SW 1271 (cell line): ENCODE results near the gene CD274.
"Not testable (repeated sequence)": the region's sequence is repeated elsewhere in the genome, so short reads cannot be mapped to it uniquely, and the experiment has no call there.

Experiments
- DNase-seq, 2 experiments: peaks; one replicate each; lab custom pipeline; 2025; lab: John Stamatoyannopoulos, UW

CD274 gene

DNA sequence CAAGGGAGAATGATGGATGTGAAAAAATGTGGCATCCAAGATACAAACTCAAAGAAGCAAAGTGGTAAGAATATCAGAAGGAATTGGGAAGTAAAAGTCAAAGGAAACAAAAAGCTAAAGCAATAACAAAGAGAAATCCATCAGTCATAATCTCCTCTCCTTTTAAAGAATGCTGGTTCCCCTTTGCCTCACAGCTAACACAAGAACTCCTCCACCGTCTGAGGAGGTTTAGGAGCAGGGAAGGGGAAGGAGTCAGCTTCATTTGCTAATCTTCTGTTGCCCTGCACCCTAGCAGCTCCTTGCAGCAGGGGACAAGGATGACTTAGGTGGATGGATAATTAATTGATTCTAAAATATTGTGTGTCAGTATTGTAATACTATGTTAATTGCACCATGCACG lies 16.4 kb downstream of the CD274 start:
- no peak for DNase-seq

DNA sequence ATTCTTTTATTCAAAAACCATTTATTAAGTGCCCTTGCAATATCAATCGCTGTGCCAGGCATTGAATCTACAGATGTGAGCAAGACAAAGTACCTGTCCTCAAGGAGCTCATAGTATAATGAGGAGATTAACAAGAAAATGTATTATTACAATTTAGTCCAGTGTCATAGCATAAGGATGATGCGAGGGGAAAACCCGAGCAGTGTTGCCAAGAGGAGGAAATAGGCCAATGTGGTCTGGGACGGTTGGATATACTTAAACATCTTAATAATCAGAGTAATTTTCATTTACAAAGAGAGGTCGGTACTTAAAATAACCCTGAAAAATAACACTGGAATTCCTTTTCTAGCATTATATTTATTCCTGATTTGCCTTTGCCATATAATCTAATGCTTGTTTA lies 18.5 kb downstream of the CD274 start:
- no peak for DNase-seq

DNA sequence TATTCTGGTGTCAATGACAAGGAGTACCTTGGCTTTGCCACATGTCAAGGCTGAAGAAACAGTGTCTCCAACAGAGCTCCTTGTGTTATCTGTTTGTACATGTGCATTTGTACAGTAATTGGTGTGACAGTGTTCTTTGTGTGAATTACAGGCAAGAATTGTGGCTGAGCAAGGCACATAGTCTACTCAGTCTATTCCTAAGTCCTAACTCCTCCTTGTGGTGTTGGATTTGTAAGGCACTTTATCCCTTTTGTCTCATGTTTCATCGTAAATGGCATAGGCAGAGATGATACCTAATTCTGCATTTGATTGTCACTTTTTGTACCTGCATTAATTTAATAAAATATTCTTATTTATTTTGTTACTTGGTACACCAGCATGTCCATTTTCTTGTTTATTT lies 19.8 kb downstream of the CD274 start:
- DNase-seq, result no peak

DNA sequence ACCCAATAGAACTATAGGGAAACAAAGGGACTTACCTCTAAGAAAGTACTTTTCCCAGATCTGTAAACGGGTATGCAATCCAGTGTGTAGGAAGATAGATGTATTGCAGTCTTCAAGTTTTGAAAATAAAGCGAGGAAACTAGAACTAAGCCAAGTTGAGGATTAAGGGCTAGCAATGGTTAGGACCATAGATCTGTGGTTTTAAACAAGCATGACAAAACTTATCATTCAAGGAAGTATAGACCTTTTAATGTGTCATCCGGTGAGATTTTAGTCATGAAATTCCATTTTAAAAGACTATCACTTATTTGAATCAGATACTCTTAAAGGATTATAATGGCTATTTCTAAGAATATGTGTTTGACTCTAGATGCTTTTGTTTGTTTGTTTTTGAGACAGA lies 20.5 kb downstream of the CD274 start:
- DNase-seq, result no peak

DNA sequence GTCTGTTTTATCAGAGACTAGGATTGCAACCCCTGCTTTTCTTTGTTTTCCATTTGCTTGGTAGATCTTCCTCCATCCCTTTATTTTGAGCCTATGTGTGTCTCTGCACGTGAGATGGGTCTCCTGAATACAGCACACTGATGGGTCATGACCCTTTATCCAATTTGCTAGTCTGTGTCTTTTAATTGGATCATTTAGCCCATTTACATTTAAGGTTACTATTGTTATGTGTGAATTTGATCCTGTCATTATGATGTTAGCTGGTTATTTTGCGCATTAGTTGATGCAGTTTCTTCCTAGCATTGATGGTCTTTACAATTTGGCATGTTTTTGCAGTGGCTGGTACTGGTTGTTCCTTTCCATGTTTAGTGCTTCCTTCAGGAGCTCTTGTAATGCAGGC lies 25.3 kb downstream of the CD274 start:
- DNase-seq, result not testable (repeated sequence)

DNA sequence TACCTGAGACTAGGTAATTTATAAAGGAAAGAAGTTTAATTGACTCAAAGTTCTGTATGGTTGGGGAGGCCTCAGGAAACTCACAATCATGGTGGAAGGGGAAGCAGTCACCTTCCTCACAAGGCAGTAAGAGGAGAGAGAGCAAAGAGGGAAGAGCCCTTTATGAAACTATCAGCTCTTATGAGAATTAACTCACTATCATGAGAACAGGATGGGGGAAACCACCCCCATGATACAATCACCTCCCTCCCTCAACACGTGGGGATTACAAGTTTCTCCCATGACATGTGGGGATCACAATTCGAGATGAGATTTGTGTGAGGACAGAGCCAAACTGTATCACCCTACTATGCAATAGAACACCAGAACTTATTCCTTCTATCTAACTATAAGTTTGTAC lies 27.9 kb downstream of the CD274 start:
- no peak for DNase-seq

DNA sequence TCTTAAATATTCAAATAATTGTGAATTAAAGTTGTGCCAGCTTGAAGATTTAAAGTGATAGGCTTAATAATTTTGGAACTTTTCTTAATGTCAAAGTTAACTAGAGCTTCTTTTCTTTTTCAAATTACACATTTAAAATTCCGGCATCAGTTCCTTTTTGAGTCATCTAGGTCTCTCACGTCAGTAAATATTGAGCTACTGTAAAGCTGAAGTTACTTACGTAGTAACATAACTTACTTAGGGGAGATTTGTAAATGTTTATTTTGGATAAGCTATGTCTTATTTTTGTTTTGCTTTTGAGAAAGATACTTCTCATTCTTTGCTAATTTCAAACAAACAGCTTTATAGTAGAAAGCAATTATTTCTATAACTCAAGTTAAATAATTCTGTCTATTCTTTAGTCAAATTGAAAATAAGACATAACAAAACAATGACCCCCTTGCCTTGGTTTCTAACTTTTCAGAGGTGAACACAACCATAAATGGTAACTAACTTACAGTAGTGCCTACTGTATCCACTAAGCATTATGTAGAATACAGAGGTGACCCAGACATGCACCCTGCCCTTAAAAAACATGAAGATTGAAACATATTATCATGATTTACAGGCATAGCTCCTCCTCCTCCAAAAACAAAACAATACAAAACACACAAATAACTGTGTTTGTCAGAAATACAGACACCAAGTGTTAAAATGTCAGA lies 29.8 kb downstream of the CD274 start:
- DNase-seq, result no peak

DNA sequence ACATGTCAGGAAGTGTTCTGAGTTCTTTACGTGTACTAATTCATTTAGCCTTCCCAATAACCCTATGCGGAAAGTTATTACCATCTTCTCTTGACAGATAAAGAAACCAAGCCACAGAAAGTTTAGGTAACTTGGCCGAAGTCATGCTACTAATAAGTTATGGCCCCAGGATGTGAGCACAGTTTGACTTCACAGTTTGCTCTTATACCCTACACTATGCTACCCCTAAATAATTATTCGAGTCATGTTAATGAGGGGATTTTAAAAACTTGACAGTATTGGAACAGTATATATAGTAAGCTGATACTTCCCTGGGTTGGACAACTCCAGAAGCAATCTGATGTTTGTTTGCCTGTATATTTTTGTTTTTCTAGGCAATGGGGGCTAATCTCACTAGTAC lies 30.6 kb downstream of the CD274 start:
- DNase-seq, result no peak

DNA sequence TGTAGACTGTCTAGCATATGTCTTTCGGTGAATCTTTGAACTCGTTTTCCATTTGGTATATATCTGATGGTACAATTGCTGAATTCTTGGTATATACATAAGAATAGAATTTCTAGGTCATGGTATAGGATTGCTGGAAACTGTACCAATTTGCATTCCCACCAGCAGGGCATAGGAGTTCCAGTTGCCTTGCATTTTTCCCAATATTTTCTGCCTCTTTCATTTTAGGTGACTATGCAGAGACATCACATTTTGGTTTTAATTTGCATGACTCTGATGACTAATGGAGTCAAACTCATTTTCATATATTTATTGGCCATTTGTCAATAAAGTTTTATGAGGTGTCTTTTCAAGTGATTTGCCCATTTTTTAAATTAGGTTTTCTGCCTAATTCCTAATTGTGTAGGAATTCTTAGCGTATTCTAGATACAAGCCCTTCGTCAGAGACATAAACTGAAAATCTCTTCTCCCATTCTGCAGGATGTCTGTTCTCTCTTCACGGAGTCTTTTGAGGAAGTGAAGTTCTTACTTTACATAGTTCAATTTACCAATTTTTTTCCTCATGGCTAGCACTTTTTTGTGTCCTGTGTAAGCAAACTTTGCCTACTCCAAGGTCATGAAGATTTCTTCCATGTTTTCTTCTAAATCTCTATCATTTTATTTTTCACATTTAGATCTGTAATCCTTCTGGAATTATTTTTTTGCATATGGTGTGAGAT lies 31.1 kb downstream of the CD274 start:
- no peak for DNase-seq

DNA sequence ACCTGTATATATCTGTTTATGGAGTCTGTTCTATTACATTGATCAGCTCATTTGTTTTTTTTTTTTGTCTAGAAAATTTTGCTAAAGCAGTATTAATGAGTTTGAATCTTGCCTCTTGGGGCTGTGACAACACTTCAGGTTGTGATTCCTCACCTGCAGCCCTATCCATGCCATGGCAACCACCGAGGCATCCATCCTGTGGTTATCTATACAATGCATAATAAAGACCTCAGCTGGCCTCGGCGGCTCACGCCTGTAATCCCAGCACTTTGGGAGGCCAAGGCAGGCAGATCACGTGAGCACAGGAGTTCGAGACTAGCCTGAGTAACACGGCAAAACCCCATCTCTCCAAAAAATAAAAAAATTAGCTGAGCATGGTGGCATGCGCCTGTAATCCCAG lies 31.9 kb downstream of the CD274 start:
- DNase-seq, result no peak

DNA sequence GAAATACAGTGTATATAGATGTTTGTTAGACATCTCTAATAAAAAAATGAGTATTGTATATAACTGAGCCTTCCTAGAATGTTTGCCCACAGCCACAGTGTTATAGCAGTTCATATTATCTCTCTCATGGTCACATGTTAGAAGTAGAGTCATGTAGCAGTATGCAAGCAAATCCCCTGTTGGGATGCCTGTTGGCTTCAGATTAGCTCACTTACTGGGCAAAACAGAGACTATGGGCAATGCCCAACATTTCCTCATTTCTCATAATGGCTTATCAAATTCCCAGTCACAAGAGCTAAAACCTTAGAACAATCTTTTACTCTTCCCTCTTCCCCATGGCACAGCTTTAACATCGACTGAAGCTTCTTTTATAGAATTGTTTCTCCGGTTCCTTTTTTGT lies 33.0 kb downstream of the CD274 start:
- DNase-seq, result no peak

DNA sequence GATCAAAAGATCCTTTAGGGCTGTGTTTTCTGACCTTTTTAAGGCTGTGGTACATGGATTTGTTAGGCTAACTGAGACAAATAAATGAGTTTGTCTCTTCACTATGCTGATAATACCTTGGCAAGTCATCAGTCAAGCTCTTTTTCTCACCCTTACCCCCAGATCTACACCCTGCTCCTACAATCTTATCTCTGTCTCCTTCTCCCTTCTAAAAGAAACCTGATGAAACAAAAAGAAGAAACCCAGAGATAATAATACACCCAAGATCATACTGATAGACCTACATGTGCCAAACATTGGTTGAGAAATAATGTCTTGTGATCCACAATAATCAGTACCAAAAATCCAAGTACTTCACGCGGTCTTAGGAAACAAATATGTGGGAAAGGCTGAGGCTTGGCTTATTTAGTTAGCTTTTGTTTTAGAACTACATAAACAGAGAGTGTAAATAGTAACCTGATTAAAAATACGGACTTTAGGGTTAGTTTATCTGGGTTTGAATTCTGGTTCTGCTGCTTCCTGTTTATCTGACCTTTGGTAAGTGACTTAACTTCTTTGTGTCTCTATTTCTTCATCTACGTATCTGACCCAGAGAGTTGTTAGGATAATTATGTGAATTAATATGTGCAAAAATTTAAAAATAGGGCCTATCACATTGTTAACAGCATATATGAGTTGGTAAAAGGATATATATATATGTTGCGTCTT lies 35.2 kb downstream of the CD274 start:
- no peak for DNase-seq

DNA sequence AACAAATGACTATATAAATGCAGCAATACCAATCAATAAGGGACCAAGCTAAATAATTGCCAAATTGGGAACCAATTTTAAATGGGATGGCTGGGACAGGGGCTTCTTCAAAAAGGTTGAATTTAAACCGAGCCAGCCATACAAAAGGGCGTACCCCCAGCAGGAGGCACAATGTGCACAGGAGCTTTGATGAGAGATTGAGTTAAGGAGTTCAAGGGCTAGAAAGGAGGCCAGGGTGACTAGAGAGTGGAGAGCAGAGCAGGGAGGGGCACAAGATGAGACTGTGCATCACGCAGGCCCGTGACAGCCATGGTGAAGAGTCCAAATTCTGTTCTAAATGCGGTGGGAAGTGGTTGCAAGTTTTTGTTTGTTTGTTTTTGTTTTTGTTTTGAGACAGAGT lies 36.6 kb downstream of the CD274 start:
- DNase-seq, result no peak

DNA sequence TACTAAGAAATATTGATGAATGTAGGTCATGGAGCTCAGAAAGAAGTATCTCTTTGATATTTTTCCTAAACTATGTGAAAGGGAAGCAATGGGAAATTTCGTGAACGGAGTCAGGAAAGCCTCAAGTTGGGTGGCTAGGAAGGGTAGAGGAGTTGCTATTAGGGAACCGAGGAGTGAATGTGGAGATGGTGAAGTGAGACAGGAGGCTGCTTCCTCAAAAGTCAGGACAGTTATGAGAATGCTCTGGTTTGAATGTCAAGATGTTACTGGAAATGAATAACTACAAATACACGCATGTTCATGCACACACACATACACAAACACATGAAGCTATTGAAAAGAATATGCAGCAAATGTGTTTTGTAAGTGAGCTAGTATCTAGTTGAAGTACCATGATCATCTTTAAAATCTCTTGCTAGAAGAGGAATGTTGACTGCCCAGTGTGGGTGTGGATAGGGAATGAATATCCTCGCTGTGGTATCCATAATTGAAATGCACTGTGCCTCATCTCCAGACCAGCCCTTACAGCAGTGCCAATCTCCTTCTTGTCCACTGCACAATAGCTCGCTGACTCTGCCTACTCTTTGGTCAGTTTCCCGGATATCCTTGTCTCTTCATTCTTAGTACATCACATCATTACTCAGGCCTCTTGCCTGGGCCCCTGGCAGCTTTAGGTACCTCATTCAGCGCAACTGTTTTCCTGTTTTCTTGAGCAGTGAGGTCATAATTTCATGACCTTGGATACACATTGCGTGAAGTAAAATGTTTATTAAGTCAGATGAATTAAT lies 38.1 kb downstream of the CD274 start:
- no peak for DNase-seq

DNA sequence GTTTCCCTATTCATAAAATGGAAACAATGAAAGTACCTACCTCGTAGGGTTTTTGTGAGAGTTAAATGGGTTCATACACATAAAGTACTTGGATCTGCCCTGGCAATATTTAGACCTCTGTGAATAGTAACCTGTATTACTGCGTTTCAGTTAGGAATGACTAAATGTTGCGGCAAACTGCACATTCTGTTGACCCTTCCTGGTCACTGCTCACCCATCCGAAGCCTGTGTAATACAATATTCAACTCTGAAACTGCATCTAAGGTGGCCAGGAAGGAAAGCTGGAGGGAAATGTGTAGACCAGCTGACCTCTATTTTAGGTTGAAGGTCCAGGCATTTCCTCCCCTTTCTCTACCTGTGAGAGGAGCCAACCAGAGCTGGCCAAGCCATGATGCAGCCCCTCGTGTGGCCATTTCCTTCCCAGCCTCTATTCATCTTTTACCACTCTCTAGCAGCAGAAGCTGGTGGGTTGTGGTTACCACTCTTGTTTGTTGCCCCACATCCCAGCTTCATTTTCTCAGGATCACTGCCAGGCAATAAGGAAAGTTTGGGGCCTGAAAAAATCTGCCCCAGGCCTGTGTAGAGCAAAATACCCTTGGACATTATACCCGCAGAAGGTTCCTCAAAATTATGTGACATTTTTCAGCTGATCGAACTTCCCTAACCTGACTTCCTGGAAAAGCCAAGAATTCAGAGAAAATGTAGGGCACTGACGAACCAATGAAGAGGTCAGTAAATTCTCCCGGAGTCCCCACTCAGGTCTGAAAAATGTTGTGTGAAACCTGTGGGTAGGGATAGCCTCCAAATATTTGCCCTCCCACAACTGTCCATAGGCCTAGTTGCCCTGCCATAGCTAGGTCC lies 39.5 kb downstream of the CD274 start:
- no peak for DNase-seq

DNA sequence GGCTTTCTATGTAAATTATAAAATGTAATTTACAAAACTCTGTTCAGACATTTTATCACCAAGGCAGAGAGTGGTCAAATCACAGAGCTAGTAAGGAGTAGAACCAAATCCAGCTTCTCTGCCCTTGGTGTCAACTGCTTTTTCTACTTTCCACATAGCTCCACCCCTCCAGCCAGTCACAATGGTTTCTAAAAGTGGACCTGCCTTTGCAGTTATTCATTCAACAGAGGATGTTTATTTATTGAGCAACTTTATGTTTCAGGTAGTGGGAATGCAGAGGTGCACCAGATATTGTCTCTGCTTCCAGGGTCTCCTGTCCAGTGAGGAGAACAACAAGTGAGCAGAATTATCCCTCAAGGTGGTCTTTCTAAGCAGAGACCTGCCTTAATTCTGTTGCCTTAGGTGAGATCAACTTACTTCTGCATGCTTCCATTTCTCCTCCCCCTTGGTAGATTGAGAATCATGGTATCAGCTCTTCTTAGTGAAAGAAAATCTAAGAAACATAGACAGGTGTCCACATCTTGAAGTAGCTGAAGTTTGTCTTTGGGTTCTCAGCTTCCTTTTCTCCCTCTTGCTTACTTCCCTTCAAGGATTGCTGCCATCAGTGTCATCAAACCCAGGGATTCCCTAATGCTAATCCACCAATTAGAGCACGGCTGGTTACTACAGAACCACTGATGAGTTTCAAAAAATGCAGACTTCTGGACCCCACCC lies 42.8 kb downstream of the CD274 start:
- DNase-seq, result no peak

DNA sequence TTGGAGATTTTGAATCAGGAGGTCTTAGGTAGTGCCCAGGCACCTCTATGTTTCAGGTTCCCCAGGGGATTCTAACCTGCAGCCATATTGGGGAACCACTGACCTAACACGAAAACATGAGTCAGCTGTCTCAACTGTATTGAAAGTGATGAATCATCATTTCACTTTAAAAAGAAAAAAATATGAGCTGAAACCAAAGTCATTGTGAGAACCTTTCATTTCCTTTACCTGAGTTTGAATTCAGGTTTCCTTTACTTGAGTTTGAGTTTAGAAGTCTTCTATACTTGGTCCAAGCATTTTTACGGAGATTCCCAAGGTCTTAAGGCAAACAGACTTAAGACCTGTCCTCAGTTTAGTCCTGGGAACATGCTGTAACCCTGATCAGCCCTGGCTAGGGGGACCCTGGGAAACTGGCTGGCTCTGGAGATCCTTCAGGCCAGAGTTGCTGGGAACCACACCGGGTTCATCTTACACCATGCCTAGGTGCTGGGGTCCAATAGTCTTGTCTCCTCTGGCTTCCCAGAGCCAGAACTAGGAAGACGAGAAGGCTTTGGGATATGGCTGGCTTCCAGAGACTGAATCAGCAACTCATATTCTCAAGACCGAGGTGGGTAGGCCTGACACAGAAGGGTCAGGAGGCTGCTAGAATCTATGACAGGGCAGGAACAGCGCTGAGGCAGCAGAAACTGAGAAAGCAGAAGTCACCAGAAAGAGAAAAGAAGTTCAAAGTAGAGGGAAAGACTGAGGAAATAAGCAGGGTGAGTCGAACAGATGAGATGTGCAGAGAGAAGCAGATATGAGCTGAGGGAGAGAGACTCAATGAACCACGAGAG lies 43.6 kb downstream of the CD274 start:
- DNase-seq, result no peak

DNA sequence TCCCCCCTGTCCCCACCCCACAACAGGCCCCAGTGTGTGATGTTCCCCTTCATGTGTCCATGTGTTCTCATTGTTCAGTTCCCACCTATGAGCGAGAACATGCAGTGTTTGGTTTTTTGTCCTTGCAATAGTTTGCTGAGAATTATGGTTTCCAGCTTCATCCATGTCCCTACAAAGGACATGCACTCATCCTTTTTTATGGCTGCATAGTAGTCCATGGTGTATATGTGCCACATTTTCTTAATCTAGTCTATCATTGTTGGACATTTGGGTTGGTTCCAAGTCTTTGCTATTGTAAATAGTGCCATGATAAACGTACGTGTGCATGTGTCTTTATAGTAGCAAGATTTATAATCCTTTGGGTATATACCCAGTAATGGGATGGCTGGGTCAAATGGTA lies 44.4 kb downstream of the CD274 start:
- DNase-seq, result not testable (repeated sequence)

DNA sequence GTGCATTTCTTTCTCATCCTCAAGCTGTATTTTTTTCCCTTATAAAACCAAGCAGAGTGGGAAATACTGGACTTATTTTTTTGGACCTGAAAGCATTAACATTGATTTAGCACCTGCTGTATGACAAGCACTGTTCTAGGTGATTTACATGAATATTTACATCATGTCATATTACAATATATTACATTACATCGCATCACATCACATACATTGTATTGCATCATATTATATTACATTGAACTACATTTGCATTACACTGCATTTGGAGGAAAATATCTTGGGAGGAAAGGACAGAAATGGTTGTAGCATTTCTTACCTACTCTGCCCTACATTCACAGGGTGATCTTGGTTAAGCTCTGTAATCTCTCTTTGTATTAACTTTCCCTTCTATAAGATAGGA lies 48.8 kb downstream of the CD274 start:
- no peak for DNase-seq

DNA sequence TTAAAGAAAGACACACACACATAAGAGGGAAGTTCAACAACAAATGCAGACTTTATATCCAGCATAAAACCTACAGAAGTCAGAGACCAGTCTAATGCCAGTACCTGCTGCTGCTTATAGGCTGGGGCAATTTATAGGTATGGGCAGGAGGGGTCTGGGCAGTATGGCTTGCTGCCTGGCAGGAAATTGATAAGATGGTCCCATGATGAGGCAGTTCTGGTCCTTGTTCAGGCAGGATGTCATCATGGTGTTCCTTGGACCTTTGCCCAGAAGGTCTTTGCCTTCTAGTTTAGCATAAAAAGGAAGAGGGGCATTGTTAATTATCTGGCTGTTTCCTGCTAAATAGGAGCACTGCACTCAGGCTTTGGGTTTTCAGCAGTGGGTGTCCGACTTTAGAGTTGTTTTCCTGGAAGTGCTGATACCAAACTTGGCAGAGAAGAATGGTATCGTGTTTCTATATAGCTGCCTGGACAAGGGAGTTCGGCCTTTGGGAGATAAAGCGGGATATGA lies 49.6 kb downstream of the CD274 start:
- DNase-seq, result no peak
